Neural cell (in vitro differentiated cells): ENCODE measurements around the gene NTNG1. TPM values are rescaled to one million over a fixed set of nuclear protein-coding genes. Genes with fewer than 3 reads are reported as not detected.

Source experiments
- H2AFZ ChIP-seq: fragments of 200-600, 300-800 bp; sonication (generic), shearing (Covaris generic); 2 replicates; pipeline ENCODE4 v1.6.0; 2014; ENCODE audit warnings: low read depth, mild to moderate bottlenecking, antibody characterized with exemption, low read length, moderate library complexity
- H3F3A ChIP-seq: fragments of 200-600 bp; shearing (Covaris generic); 2 replicates; pipeline ENCODE4 v1.6.1; 2016; ENCODE audit warnings: mild to moderate bottlenecking, moderate library complexity, mixed read lengths, antibody characterized with exemption, low read length; ENCODE audit not compliant: insufficient read depth, poor library complexity, severe bottlenecking
- H3K27ac ChIP-seq: fragments of 200-600, 300-800 bp; sonication (generic), shearing (Covaris generic); 2 replicates; pipeline ENCODE4 v1.5.1; 2014; ENCODE audit warnings: mild to moderate bottlenecking, low read length, moderate library complexity
- H3K27me3 ChIP-seq: fragments of 300-800, 200-600 bp; sonication (generic), shearing (Covaris generic); 2 replicates; pipeline ENCODE4 v1.6.0; 2014; ENCODE audit warnings: mild to moderate bottlenecking, low read depth, low read length, moderate library complexity; ENCODE audit not compliant: insufficient read depth
- H3K36me3 ChIP-seq: fragments of 300-800, 200-600 bp; sonication (generic), shearing (Covaris generic); 2 replicates; pipeline ENCODE4 v1.5.1; 2014; ENCODE audit warnings: mild to moderate bottlenecking, antibody characterized with exemption, low read length, moderate library complexity; ENCODE audit not compliant: insufficient read depth
- H3K4me2 ChIP-seq: fragments of 300-800, 200-600 bp; sonication (generic), shearing (Covaris generic); 2 replicates; pipeline ENCODE4 v1.6.0; 2014; ENCODE audit warnings: mild to moderate bottlenecking, low read length
- H3K4me3 ChIP-seq: fragments of 300-800, 200-600 bp; sonication (generic), shearing (Covaris generic); 2 replicates; pipeline ENCODE4 v1.5.1; 2014; ENCODE audit warnings: mild to moderate bottlenecking, low read length, moderate library complexity
- H3K79me2 ChIP-seq: fragments of 200-600 bp; shearing (Covaris generic); replicated peaks from 2 replicates; pipeline ENCODE4 v1.6.0; 2014; ENCODE audit warnings: mild to moderate bottlenecking, low read length, moderate library complexity; ENCODE audit not compliant: insufficient read depth
- H3K9ac ChIP-seq: fragments of 300-800, 200-600 bp; sonication (generic), shearing (Covaris generic); 2 replicates; pipeline ENCODE4 v1.6.1; 2016; ENCODE audit warnings: mild to moderate bottlenecking, low read length, mixed read lengths
- H3K9me2 ChIP-seq: fragments of 200-600 bp; shearing (Covaris generic); 2 replicates; pipeline ENCODE4 v1.6.1; 2016; ENCODE audit warnings: mild to moderate bottlenecking, low read length, mixed read lengths; ENCODE audit not compliant: insufficient read depth
- H3K9me3 ChIP-seq: fragments of 200-600, 300-800 bp; sonication (generic), shearing (Covaris generic); 2 replicates; pipeline ENCODE4 v1.6.1; 2016; ENCODE audit warnings: mild to moderate bottlenecking, mixed run types, low read length, moderate library complexity, mixed read lengths
- H4K20me1 ChIP-seq: fragments of 200-600 bp; shearing (Covaris generic); 2 replicates; pipeline ENCODE4 v1.6.1; 2016; ENCODE audit warnings: mild to moderate bottlenecking, mixed run types; ENCODE audit not compliant: insufficient read depth
- CTCF ChIP-seq: fragments of 450-650 bp; IDR thresholded peaks from 2 replicates; pipeline ENCODE4 v1.5.1; 2014; ENCODE audit warnings: antibody characterized with exemption, mild to moderate bottlenecking, moderate library complexity; ENCODE audit not compliant: poor library complexity, severe bottlenecking
- EP300 ChIP-seq: fragments of 450-650 bp; conservative IDR thresholded peaks from 2 replicates; pipeline ENCODE4 v1.6.1; 2014; ENCODE audit warnings: antibody characterized with exemption, mild to moderate bottlenecking, moderate library complexity; ENCODE audit not compliant: poor library complexity, severe bottlenecking
- EZH2 ChIP-seq: fragments of 200-600, 300-800 bp; shearing (Covaris generic), sonication (generic); IDR thresholded peaks from 2 replicates; pipeline ENCODE4 v1.6.1; 2014; ENCODE audit warnings: antibody characterized with exemption, low read length, borderline replicate concordance, mild to moderate bottlenecking; ENCODE audit not compliant: insufficient read depth, poor library complexity, severe bottlenecking
- MXI1 ChIP-seq: fragments of 450-650 bp; conservative IDR thresholded peaks from 2 replicates; pipeline ENCODE4 v1.6.1; 2014; ENCODE audit warnings: antibody characterized with exemption, mild to moderate bottlenecking; ENCODE audit not compliant: poor library complexity, severe bottlenecking
- POLR2AphosphoS5 ChIP-seq: IDR thresholded peaks from 2 replicates; pipeline ENCODE4 v1.6.1; 2012
- RAD21 ChIP-seq: fragments of 450-650 bp; conservative IDR thresholded peaks from 2 replicates; pipeline ENCODE4 v1.6.1; 2014; ENCODE audit warnings: antibody characterized with exemption, mild to moderate bottlenecking, moderate library complexity
- REST ChIP-seq: IDR thresholded peaks from 2 replicates; pipeline ENCODE4 v1.6.1; 2012; ENCODE audit warnings: borderline replicate concordance
- SMC3 ChIP-seq: fragments of 450-650 bp; conservative IDR thresholded peaks from 2 replicates; pipeline ENCODE4 v1.6.1; 2014; ENCODE audit warnings: antibody characterized with exemption, mild to moderate bottlenecking, moderate library complexity; ENCODE audit not compliant: poor library complexity
- TAF1 ChIP-seq: IDR thresholded peaks from 2 replicates; pipeline ENCODE4 v1.6.1; 2012; ENCODE audit warnings: low read depth
- polyA plus RNA-seq: library from polyadenylated mRNA; depleted of rRNA; stranded (reverse); fragments of >200 nt; gene quantifications from 2 replicates; pipeline ENCODE4 v1.2.3, GENCODE V29; 2014

The NTNG1 gene
- polyA plus RNA-seq, 1 donor from 2014 or later: not detected

GRCh38 chr1:107139833-107140702, 771 bp upstream of the NTNG1 start:
- Histone ChIP-seq H3F3A (no peaks in the 10 kb centered on the region), H3K9me2 (no peaks in the 10 kb centered on the region), H4K20me1 (no peaks in the 10 kb centered on the region), H3K9me3 (no peaks in the 10 kb centered on the region), H3K27me3 (peaks cover 46% of the 10 kb centered on the region), H3K9ac (peak overlapping the region; percentile 29), H3K36me3 (no peaks in the 10 kb centered on the region), H3K4me3 (peak overlapping the region; percentile 73), H3K27ac (no peak overlapping the region), H2AFZ (no peak overlapping the region), H3K79me2 (no peaks in the 10 kb centered on the region), H3K4me2 (peak overlapping the region; percentile 74)
- TF ChIP-seq TAF1 (no peak), SMC3 (peak; percentile 45)

- peak overlapping the region; percentile 88 for H3K4me2 ChIP-seq
- H3F3A ChIP-seq: no peaks in the 10 kb centered on the region
- H3K36me3 ChIP-seq: no peaks in the 10 kb centered on the region
- H3K79me2 ChIP-seq: no peaks in the 10 kb centered on the region
- no peak overlapping the region for H2AFZ ChIP-seq
- peak overlapping the region; percentile 73 for H3K4me3 ChIP-seq
- H3K27me3 ChIP-seq: peaks cover 51% of the 10 kb centered on the region
- no peaks in the 10 kb centered on the region for H3K9me3 ChIP-seq
- H3K27ac ChIP-seq: no peak overlapping the region
- no peak for TF ChIP-seq POLR2AphosphoS5
- TF ChIP-seq MXI1: no peak
- TF ChIP-seq RAD21: no peak
- TF ChIP-seq EZH2: no peak
- no peak for TF ChIP-seq REST
- no peak for TF ChIP-seq EP300
- TF ChIP-seq TAF1: no peak
- no peak for TF ChIP-seq SMC3
- H3K9ac ChIP-seq: peak overlapping the region; percentile 27
- H4K20me1 ChIP-seq: no peaks in the 10 kb centered on the region
- no peaks in the 10 kb centered on the region for H3K9me2 ChIP-seq
Observed at GRCh38 chr1:107141491-107142126, 770 bp downstream of the NTNG1 start.

- Histone ChIP-seq H3K4me3 (peak overlapping the region; percentile 73), H4K20me1 (no peaks in the 10 kb centered on the region), H3K4me2 (peak overlapping the region; percentile 88), H3K27ac (no peak overlapping the region), H3F3A (no peaks in the 10 kb centered on the region), H3K9me3 (no peaks in the 10 kb centered on the region), H3K9me2 (no peaks in the 10 kb centered on the region), H3K79me2 (no peaks in the 10 kb centered on the region), H3K36me3 (no peaks in the 10 kb centered on the region), H3K9ac (no peak overlapping the region), H2AFZ (no peak overlapping the region), H3K27me3 (peaks cover 51% of the 10 kb centered on the region)
- no peak for TF ChIP-seq EP300
- no peak for TF ChIP-seq REST
- TF ChIP-seq EZH2: no peak
- TF ChIP-seq CTCF: peak; percentile 80
- TF ChIP-seq POLR2AphosphoS5: no peak
- TF ChIP-seq MXI1: no peak
- peak; percentile 76 for TF ChIP-seq RAD21
- peak; percentile 84 for TF ChIP-seq SMC3
- TF ChIP-seq TAF1: no peak
Observed at GRCh38 chr1:107142140-107142542, 1.3 kb downstream of the NTNG1 start.
